Keratinocyte (primary cell): ENCODE data around the gene ARL3.

Source experiments
- CTCF ChIP-seq, 3 experiments: IDR thresholded peaks in 1 of 3; conservative IDR thresholded peaks in 1 of 3; optimal IDR thresholded peaks in 1 of 3; 2 replicates in 2 of 3; 3 replicates in 1 of 3; pipeline versions ENCODE3 to v1.5.1; 2011; ENCODE audit warnings: low read length in 3 of 3, mild to moderate bottlenecking in 3 of 3, moderate library complexity in 2 of 3, control low read depth in 1 of 3, inconsistent platforms in 1 of 3; ENCODE audit not compliant: insufficient read depth in 2 of 3; ENCODE audit errors: extremely low read depth in 1 of 3
- EZH2 ChIP-seq: IDR thresholded peaks from one replicate; pipeline ENCODE4 v1.6.1; 2012; ENCODE audit warnings: inconsistent platforms, mild to moderate bottlenecking, low read length, moderate library complexity

GRCh38 chr10:102696736-102697135, 17.5 kb downstream of the ARL3 start:
- no peak for TF ChIP-seq CTCF (optimal IDR thresholded peaks at IDR 0.05 in 1 of 3, IDR thresholded peaks at IDR 0.05 in 1 of 3, conservative IDR thresholded peaks at IDR 0.05 in 1 of 3; ENCODE audit: extremely low read depth in 1 of 3, insufficient read depth in 2 of 3, low read length in 3 of 3)
- no peak for TF ChIP-seq EZH2
